ENCODE data around the gene EIF4A3. TPM values are rescaled to one million over a fixed set of nuclear protein-coding genes. Genes with fewer than 3 reads are reported as not detected.

Gene EIF4A3
- total RNA-seq, 1 experiment from 2014 or later: 124 TPM

- TF ChIP-seq CTCF (IDR thresholded peaks at IDR 0.05; ENCODE audit: unreplicated experiment): no peak
- Mint-ChIP-seq H3K36me3 (ENCODE audit: insufficient read depth, unreplicated experiment) (peaks cover 13% of the 10 kb centered on the region), H3K4me3 (ENCODE audit: low read depth, unreplicated experiment) (no peak overlapping the region), H3K27me3 (ENCODE audit: unreplicated experiment) (peaks cover 23% of the 10 kb centered on the region), H3K27ac (ENCODE audit: unreplicated experiment) (no peak overlapping the region), H3K9me3 (ENCODE audit: low read depth, unreplicated experiment) (no peaks in the 10 kb centered on the region), H3K4me1 (ENCODE audit: low read depth, unreplicated experiment) (peaks cover 3% of the 10 kb centered on the region)
- no TSS peak for BruUV-seq (replicated peaks)
- intact Hi-C loops (cut with micrococcal nuclease; ENCODE audit: unreplicated experiment): no loop called here
- CTCF ChIA-PET: no interaction called here
- DNase-seq: no peak
These were observed 49.8 kb downstream of the EIF4A3 start for GRCh38 chr17:80097127-80097621.

GRCh38 chr17:80096561-80097021 lies 50.3 kb downstream of the EIF4A3 start:
- CTCF ChIA-PET: no interaction called here
- BruUV-seq (replicated peaks): no TSS peak
- DNase-seq: no peak
- no peak overlapping the region for H3K27ac Mint-ChIP-seq (ENCODE audit: unreplicated experiment)
- intact Hi-C loops (cut with micrococcal nuclease; ENCODE audit: unreplicated experiment): no loop called here
- no peaks in the 10 kb centered on the region for H3K9me3 Mint-ChIP-seq (ENCODE audit: low read depth, unreplicated experiment)
- H3K36me3 Mint-ChIP-seq (ENCODE audit: insufficient read depth, unreplicated experiment): peaks cover 7% of the 10 kb centered on the region
- no peaks in the 10 kb centered on the region for H3K4me1 Mint-ChIP-seq (ENCODE audit: low read depth, unreplicated experiment)
- peaks cover 23% of the 10 kb centered on the region for H3K27me3 Mint-ChIP-seq (ENCODE audit: unreplicated experiment)
- no peak overlapping the region for H3K4me3 Mint-ChIP-seq (ENCODE audit: low read depth, unreplicated experiment)
- TF ChIP-seq CTCF (IDR thresholded peaks at IDR 0.05; ENCODE audit: unreplicated experiment): no peak

GRCh38 chr17:80095844-80096475 lies 51.0 kb downstream of the EIF4A3 start:
- no peak for DNase-seq
- Mint-ChIP-seq H3K4me3 (ENCODE audit: low read depth, unreplicated experiment) (no peak overlapping the region), H3K27ac (ENCODE audit: unreplicated experiment) (no peak overlapping the region), H3K27me3 (ENCODE audit: unreplicated experiment) (peaks cover 23% of the 10 kb centered on the region), H3K4me1 (ENCODE audit: low read depth, unreplicated experiment) (no peaks in the 10 kb centered on the region), H3K36me3 (ENCODE audit: insufficient read depth, unreplicated experiment) (peaks cover 3% of the 10 kb centered on the region), H3K9me3 (ENCODE audit: low read depth, unreplicated experiment) (no peaks in the 10 kb centered on the region)
- TF ChIP-seq CTCF (IDR thresholded peaks at IDR 0.05; ENCODE audit: unreplicated experiment): no peak
- intact Hi-C loops (cut with micrococcal nuclease; ENCODE audit: unreplicated experiment): no loop called here
- CTCF ChIA-PET: no interaction called here
- BruUV-seq (replicated peaks): no TSS peak

- no peak for DNase-seq
- Mint-ChIP-seq H3K27me3 (ENCODE audit: unreplicated experiment) (peaks cover 23% of the 10 kb centered on the region), H3K4me1 (ENCODE audit: low read depth, unreplicated experiment) (no peaks in the 10 kb centered on the region), H3K9me3 (ENCODE audit: low read depth, unreplicated experiment) (no peaks in the 10 kb centered on the region), H3K36me3 (ENCODE audit: insufficient read depth, unreplicated experiment) (no peaks in the 10 kb centered on the region), H3K27ac (ENCODE audit: unreplicated experiment) (no peak overlapping the region), H3K4me3 (ENCODE audit: low read depth, unreplicated experiment) (no peak overlapping the region)
- TF ChIP-seq CTCF (IDR thresholded peaks at IDR 0.05; ENCODE audit: unreplicated experiment): no peak
- no TSS peak for BruUV-seq (replicated peaks)
- intact Hi-C loops (cut with micrococcal nuclease; ENCODE audit: unreplicated experiment): no loop called here
- CTCF ChIA-PET: no interaction called here
These were observed 51.7 kb downstream of the EIF4A3 start for GRCh38 chr17:80095038-80095843.
